22Rv1 (cell line): ENCODE results near the gene FHIT.

Source experiments
- H3K27ac ChIP-seq: fragments of 450-650 bp; 2 replicates; pipeline ENCODE4 v1.5.1; 2017
- ZFX ChIP-seq: fragments of 450-650 bp; IDR thresholded peaks from 2 replicates; pipeline ENCODE4 v1.6.1; 2017; ENCODE audit warnings: antibody characterized with exemption, borderline replicate concordance
- TF ChIP-seq, protein P1 (sequence below): fragments of 450-650 bp; IDR thresholded peaks from 2 replicates; pipeline ENCODE4 v1.5.1; 2017; ENCODE audit warnings: mild to moderate bottlenecking

FHIT gene

DNA sequence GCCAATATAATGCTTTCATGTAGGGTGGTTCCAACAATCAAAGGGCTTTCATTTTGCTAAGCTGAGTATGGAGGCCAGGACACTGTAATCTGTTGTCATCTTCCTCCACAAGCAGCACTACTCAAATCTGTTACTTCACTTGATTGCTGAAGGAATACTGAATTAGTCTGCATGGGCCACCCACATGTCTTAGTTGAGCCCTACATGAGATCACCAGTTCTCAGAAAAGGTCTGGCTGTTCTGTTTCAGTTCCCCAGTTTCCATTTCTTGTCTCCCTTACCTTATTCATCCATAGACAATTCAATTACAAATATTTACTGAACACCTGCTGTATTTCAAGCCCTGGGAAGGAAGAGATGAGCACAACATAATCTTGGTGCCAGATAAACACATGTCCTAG is 119.2 kb downstream of the FHIT start:
- TF ChIP-seq ZFX: no peak
- TF ChIP-seq, protein P1, sequence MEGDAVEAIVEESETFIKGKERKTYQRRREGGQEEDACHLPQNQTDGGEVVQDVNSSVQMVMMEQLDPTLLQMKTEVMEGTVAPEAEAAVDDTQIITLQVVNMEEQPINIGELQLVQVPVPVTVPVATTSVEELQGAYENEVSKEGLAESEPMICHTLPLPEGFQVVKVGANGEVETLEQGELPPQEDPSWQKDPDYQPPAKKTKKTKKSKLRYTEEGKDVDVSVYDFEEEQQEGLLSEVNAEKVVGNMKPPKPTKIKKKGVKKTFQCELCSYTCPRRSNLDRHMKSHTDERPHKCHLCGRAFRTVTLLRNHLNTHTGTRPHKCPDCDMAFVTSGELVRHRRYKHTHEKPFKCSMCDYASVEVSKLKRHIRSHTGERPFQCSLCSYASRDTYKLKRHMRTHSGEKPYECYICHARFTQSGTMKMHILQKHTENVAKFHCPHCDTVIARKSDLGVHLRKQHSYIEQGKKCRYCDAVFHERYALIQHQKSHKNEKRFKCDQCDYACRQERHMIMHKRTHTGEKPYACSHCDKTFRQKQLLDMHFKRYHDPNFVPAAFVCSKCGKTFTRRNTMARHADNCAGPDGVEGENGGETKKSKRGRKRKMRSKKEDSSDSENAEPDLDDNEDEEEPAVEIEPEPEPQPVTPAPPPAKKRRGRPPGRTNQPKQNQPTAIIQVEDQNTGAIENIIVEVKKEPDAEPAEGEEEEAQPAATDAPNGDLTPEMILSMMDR: no peak
- no peak overlapping the region for H3K27ac ChIP-seq

DNA sequence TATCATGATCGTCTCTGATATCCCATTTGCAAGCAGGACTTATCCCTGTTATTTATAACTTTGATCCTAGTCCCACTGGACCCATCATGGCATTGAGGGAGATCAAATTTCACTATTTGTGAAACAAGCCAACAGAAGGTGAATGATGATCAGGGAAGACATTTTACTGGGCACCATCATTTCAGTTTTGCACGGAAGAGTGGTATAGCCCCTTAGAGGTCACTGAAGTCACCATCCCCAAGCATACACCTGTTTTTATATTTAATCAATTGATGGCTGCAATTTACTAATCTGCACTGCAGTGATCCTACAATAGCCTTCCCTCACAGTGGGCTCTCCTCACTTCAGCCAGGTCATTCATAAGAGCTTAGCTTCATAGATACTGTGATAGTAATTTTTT is 132.4 kb downstream of the FHIT start:
- TF ChIP-seq, protein P1: no peak
- no peak for TF ChIP-seq ZFX
- H3K27ac ChIP-seq: no peak overlapping the region

DNA sequence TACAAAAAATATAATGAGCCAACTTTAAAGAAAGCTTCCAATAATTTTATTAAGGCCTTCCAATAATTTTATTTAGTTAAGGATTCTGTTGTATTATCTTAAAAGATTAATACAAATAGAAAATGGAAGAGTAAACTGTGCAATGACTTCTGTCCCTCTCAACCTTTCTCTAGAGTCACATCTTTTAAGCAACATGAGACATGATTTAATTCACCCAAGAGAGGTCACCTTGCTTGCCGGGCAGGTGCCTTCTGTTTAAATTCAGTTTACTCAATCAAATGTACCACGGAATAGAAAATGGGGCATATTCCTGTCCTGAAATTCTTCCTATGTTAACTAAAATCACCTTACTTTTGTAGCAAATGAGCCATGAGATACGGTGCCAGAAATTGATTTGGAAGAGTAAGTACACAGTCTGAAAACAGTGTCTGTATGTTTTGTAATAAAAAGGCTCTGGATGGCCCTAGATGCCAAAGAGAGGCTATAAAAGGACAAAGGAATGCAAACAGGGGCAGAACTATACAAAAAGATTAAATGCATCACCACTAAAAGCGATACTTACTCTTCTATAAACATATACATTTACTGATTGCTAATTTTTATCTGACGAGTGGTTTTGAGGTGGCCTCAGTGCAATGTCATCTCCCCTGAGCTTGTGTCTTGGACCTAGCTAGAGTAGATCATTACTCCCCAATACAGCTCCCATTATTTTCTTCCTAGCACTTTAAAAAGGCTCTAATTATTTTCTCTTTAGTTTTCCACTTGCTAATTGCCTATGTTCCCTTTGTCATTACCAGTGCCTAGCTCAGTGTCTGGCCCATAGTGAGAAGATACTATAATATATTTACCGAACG is 134.0 kb downstream of the FHIT start:
- no peak for TF ChIP-seq ZFX
- TF ChIP-seq, protein P1: no peak
- H3K27ac ChIP-seq: no peak overlapping the region

DNA sequence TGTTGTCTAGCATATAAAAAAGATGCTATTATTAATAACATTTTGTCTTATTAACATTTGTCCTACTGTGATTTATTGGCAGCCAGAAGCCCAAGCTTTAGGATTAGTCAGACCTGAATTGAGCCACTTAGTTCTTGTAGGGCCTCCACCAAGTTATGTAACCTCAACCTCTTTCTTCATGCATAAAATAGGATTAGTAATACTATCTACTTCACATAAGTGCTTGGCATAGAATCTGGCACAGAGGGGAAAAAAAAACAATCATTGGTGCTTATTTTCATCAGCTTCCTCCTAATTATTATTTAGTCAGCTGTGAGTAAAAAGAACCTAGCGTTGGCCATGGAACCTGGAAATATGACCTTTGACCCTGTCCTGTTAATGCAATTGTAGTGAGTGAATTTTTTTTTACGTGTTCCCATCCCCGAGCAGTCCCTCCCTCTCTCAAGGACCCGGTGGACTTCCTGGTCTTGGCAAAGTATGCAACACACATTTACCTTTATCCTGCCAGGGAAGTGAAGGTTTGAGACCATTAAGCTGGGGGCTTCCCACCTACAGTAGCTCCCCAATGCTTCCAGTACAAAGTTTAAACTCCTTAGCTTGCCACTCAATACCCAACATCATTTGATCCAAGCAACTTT is 136.8 kb downstream of the FHIT start:
- H3K27ac ChIP-seq: no peak overlapping the region

DNA sequence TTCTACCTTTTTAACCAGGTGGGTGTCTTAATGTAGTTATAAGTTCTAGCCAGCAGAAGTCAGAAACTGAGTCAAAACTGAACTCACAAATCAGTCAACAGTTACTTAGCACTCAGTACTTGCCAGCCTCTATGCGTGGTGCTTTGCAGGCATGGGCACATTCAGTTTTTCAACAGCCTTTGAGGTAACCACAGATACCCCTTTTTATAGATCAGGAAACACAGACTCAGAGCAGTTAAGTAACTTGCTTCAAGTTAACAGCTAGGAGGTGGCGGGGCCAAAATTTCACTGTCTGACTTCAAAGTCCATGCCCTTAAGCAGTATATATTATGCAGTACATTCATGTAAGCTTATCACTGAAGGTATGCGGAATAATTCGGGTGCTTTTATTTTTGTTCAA is 139.4 kb downstream of the FHIT start:
- TF ChIP-seq ZFX: no peak
- TF ChIP-seq, protein P1: no peak
- no peak overlapping the region for H3K27ac ChIP-seq

More for the DNA sequence above, 136.8 kb downstream of the FHIT start:
- TF ChIP-seq, protein P1: no peak

DNA sequence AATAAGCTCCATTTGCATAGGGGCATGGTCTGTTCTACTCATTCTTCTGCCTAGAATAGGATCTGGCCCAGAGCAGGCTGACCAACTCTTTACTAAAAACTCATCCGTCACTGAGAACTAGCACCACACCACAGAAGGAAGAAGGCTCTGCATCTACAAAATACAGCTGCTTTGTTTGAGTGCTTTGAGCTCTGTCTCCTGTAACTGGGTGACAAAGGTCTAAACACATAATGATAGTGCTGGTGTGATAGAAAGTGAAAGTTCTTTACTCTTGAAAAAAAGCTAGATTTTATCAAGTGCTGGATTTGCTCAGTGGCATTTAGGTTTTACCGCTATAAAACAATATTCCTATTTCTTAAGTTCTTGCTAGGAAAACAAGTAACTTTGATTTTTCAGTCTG is 140.7 kb downstream of the FHIT start:
- no peak overlapping the region for H3K27ac ChIP-seq
- no peak for TF ChIP-seq ZFX
- TF ChIP-seq, protein P1: no peak
